GM12878 (cell line): ENCODE measurements around the gene TMEM150A.

Experiments used
- BCL11A ChIP-seq: IDR thresholded peaks from 2 replicates; pipeline ENCODE4 v1.6.1; 2011; ENCODE audit warnings: low read depth, low read length
- CEBPB ChIP-seq, 2 experiments: fragments of 150-350 bp in 1 of 2; IDR thresholded peaks; 2 replicates each; pipeline ENCODE4 v1.6.1; 2012 to 2014; ENCODE audit warnings: low read depth in 2 of 2, low read length in 2 of 2, borderline replicate concordance in 1 of 2, inconsistent platforms in 1 of 2
- CHD4 ChIP-seq: fragments of 200-600 bp; sonication (generic); IDR thresholded peaks from 2 replicates; pipeline ENCODE4 v1.6.1; 2016; ENCODE audit warnings: mild to moderate bottlenecking
- EZH2 ChIP-seq: IDR thresholded peaks from 2 replicates; pipeline ENCODE4 v1.6.1; 2012; ENCODE audit warnings: low read depth, mild to moderate bottlenecking, control low read depth, inconsistent platforms, low read length, borderline replicate concordance; ENCODE audit not compliant: control insufficient read depth
- NBN ChIP-seq: fragments of 450-650 bp; IDR thresholded peaks from 2 replicates; pipeline ENCODE4 v1.6.1; 2016
- POLR2AphosphoS2 ChIP-seq: IDR thresholded peaks from 2 replicates; pipeline ENCODE4 v1.6.1; 2011; ENCODE audit warnings: low read depth, mild to moderate bottlenecking, low read length, improper control_type of control experiment, moderate library complexity
- RAD21 ChIP-seq: IDR thresholded peaks from 2 replicates; pipeline ENCODE4 v1.6.1; 2011; ENCODE audit warnings: mild to moderate bottlenecking, low read depth, low read length, moderate library complexity; ENCODE audit not compliant: insufficient read depth
- RFX5 ChIP-seq: IDR thresholded peaks from 2 replicates; pipeline ENCODE4 v1.6.1; 2011; ENCODE audit warnings: low read depth, low read length, improper control_type of control experiment
- SUZ12 ChIP-seq: fragments of 200-600 bp; sonication (generic); IDR thresholded peaks from one replicate; pipeline ENCODE4 v1.6.1; 2018; ENCODE audit warnings: antibody characterized with exemption, mild to moderate bottlenecking; ENCODE audit not compliant: unreplicated experiment
- TCF7 ChIP-seq: IDR thresholded peaks from 2 replicates; pipeline ENCODE4 v1.6.1; 2014; ENCODE audit warnings: antibody characterized with exemption, borderline replicate concordance
- ZNF207 ChIP-seq: fragments of 450-650 bp; IDR thresholded peaks from 2 replicates; pipeline ENCODE4 v1.6.1; 2014; ENCODE audit warnings: antibody characterized with exemption, mild to moderate bottlenecking, borderline replicate concordance
- TF ChIP-seq, protein P1 (sequence below), 3 experiments: IDR thresholded peaks in 2 of 3; conservative IDR thresholded peaks in 1 of 3; 2 replicates each; pipeline ENCODE4 v1.5.1; 2011; ENCODE audit warnings: low read depth in 3 of 3, low read length in 3 of 3, mild to moderate bottlenecking in 3 of 3, control low read depth in 2 of 3, moderate library complexity in 2 of 3, inconsistent platforms in 1 of 3, mixed read lengths in 1 of 3; ENCODE audit not compliant: control insufficient read depth in 2 of 3, insufficient read depth in 1 of 3; ENCODE audit errors: extremely low read depth in 1 of 3
- TF ChIP-seq, protein P2 (sequence below): IDR thresholded peaks from 2 replicates; pipeline ENCODE4 v1.6.1; 2012; ENCODE audit warnings: mild to moderate bottlenecking, low read depth, low read length

DNA sequence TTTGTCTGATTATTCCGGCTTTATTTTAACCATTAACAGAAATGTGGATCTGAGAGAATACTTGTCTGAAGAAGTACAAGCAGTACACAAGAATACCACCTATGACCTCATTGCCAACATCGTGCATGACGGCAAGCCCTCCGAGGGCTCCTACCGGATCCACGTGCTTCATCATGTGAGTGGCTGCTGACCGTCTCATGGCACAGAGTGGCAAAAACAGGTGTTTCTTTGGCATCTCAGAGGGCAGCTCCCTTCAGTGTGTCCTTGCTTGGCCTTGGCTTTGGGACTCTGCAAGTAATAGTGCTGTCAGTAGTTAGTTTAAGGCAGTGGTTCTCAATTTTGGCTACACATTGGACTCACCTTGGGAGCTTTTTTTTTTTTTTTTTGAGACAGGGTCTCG is 42.4 kb upstream of the TMEM150A start:
- TF ChIP-seq CHD4, result no peak
- TF ChIP-seq RAD21, result no peak
- no peak for TF ChIP-seq BCL11A
- no peak for TF ChIP-seq ZNF207
- TF ChIP-seq RFX5, result no peak
- no peak for TF ChIP-seq EZH2
- TF ChIP-seq POLR2AphosphoS2, result no peak
- TF ChIP-seq, protein P1, sequence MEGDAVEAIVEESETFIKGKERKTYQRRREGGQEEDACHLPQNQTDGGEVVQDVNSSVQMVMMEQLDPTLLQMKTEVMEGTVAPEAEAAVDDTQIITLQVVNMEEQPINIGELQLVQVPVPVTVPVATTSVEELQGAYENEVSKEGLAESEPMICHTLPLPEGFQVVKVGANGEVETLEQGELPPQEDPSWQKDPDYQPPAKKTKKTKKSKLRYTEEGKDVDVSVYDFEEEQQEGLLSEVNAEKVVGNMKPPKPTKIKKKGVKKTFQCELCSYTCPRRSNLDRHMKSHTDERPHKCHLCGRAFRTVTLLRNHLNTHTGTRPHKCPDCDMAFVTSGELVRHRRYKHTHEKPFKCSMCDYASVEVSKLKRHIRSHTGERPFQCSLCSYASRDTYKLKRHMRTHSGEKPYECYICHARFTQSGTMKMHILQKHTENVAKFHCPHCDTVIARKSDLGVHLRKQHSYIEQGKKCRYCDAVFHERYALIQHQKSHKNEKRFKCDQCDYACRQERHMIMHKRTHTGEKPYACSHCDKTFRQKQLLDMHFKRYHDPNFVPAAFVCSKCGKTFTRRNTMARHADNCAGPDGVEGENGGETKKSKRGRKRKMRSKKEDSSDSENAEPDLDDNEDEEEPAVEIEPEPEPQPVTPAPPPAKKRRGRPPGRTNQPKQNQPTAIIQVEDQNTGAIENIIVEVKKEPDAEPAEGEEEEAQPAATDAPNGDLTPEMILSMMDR (IDR thresholded peaks at IDR 0.05 in 2 of 3, conservative IDR thresholded peaks at IDR 0.05 in 1 of 3; ENCODE audit: control insufficient read depth in 2 of 3, extremely low read depth in 1 of 3, insufficient read depth in 1 of 3, low read depth in 3 of 3, low read length in 3 of 3), result no peak
- TF ChIP-seq SUZ12, result no peak
- TF ChIP-seq, protein P2, sequence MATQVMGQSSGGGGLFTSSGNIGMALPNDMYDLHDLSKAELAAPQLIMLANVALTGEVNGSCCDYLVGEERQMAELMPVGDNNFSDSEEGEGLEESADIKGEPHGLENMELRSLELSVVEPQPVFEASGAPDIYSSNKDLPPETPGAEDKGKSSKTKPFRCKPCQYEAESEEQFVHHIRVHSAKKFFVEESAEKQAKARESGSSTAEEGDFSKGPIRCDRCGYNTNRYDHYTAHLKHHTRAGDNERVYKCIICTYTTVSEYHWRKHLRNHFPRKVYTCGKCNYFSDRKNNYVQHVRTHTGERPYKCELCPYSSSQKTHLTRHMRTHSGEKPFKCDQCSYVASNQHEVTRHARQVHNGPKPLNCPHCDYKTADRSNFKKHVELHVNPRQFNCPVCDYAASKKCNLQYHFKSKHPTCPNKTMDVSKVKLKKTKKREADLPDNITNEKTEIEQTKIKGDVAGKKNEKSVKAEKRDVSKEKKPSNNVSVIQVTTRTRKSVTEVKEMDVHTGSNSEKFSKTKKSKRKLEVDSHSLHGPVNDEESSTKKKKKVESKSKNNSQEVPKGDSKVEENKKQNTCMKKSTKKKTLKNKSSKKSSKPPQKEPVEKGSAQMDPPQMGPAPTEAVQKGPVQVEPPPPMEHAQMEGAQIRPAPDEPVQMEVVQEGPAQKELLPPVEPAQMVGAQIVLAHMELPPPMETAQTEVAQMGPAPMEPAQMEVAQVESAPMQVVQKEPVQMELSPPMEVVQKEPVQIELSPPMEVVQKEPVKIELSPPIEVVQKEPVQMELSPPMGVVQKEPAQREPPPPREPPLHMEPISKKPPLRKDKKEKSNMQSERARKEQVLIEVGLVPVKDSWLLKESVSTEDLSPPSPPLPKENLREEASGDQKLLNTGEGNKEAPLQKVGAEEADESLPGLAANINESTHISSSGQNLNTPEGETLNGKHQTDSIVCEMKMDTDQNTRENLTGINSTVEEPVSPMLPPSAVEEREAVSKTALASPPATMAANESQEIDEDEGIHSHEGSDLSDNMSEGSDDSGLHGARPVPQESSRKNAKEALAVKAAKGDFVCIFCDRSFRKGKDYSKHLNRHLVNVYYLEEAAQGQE, result no peak
- no peak for TF ChIP-seq CEBPB (IDR thresholded peaks at IDR 0.05; ENCODE audit: borderline replicate concordance in 1 of 2, low read depth in 2 of 2, low read length in 2 of 2)
- no peak for TF ChIP-seq TCF7
- TF ChIP-seq NBN, result no peak
